Smooth muscle cell (in vitro differentiated cells): ENCODE results near the gene PMF1. TPM values are rescaled to one million over a fixed set of nuclear protein-coding genes. Genes with fewer than 3 reads are reported as not detected.

Source experiments
- DNase-seq: peaks from one replicate; lab custom pipeline; 2025; ENCODE audit not compliant: unreplicated experiment; lab: John Stamatoyannopoulos, UW
- H2AFZ ChIP-seq: fragments of 200-600 bp; sonication (generic); 2 replicates; pipeline ENCODE4 v1.6.0; 2016; ENCODE audit warnings: antibody characterized with exemption, low read depth, mild to moderate bottlenecking
- H3F3A ChIP-seq: fragments of 200-600 bp; sonication (generic); 2 replicates; pipeline ENCODE4 v1.6.0; 2017; ENCODE audit warnings: antibody characterized with exemption, low read depth
- H3K27ac ChIP-seq: fragments of 200-600 bp; sonication (generic); 2 replicates; pipeline ENCODE4 v1.5.1; 2016; ENCODE audit warnings: low read depth, mild to moderate bottlenecking
- H3K27me3 ChIP-seq: fragments of 200-600 bp; sonication (generic); 2 replicates; pipeline ENCODE4 v1.6.1; 2016; ENCODE audit warnings: low read depth, mild to moderate bottlenecking
- H3K36me3 ChIP-seq: fragments of 200-600 bp; sonication (generic); 2 replicates; pipeline ENCODE4 v1.5.1; 2016; ENCODE audit warnings: low read depth
- H3K4me1 ChIP-seq: fragments of 200-600 bp; sonication (generic); 2 replicates; pipeline ENCODE4 v1.5.1; 2016; ENCODE audit warnings: low read depth
- H3K4me2 ChIP-seq: fragments of 200-600 bp; sonication (generic); 2 replicates; pipeline ENCODE4 v1.6.0; 2016; ENCODE audit warnings: mild to moderate bottlenecking
- H3K4me3 ChIP-seq: fragments of 200-600 bp; sonication (generic); 2 replicates; pipeline ENCODE4 v1.5.1; 2016; ENCODE audit warnings: mild to moderate bottlenecking
- H3K79me2 ChIP-seq: fragments of 200-600 bp; sonication (generic); 2 replicates; pipeline ENCODE4 v1.6.0; 2016; ENCODE audit warnings: low read depth, mild to moderate bottlenecking
- H3K9ac ChIP-seq: fragments of 200-600 bp; sonication (generic); 2 replicates; pipeline ENCODE4 v1.6.0; 2016; ENCODE audit warnings: low read depth
- H3K9me3 ChIP-seq: fragments of 200-600 bp; sonication (generic); replicated peaks from 2 replicates; pipeline ENCODE4 v1.5.1; 2016; ENCODE audit warnings: low read depth
- H4K20me1 ChIP-seq: fragments of 200-600 bp; sonication (generic); 2 replicates; pipeline ENCODE4 v1.6.0; 2016; ENCODE audit warnings: low read depth
- CTCF ChIP-seq: fragments of 200-600 bp; sonication (generic); IDR thresholded peaks from 2 replicates; pipeline ENCODE4 v1.5.1; 2017; ENCODE audit warnings: borderline replicate concordance, mild to moderate bottlenecking, antibody characterized with exemption; ENCODE audit not compliant: insufficient read depth, poor library complexity, severe bottlenecking
- WGBS: methylation state at CpG from one replicate; pipeline ENCODE4 v1.1.7; 2016; ENCODE audit warnings: low lambda C conversion rate; 5-methylcytosine and 5-hydroxymethylcytosine counted together
- polyA plus RNA-seq: library from polyadenylated mRNA; unstranded; fragments of >200 nt; fragmentation: Nextera tagmentation; extraction: Ambion mirVana; gene quantifications from 2 replicates; pipeline ENCODE4 v1.2.1, GENCODE V29; 2016
- total RNA-seq: library from RNA; depleted of rRNA; stranded (reverse); fragments of >200 nt; gene quantifications from 2 replicates; pipeline ENCODE4 v1.2.3, GENCODE V29; 2014

The PMF1 gene
- total and polyA plus RNA-seq, 2 experiments from 2014 or later = 59.2 to 82.5 TPM

GRCh38 chr1:156232201-156232894 is 19.5 kb downstream of the PMF1 start:
- Histone ChIP-seq H3K27ac (no peak overlapping the region), H3K4me2 (no peak overlapping the region), H3K4me1 (no peaks in the 10 kb centered on the region), H3K4me3 (no peak overlapping the region), H3K79me2 (no peaks in the 10 kb centered on the region), H3K36me3 (no peaks in the 10 kb centered on the region), H3K9ac (no peak overlapping the region), H3F3A (no peaks in the 10 kb centered on the region), H2AFZ (no peak overlapping the region), H4K20me1 (no peaks in the 10 kb centered on the region), H3K9me3 (no peaks in the 10 kb centered on the region), H3K27me3 (no peaks in the 10 kb centered on the region)
- no peak for TF ChIP-seq CTCF
- no peak for DNase-seq
- 88% methylated on average over 12 of the region's 12 CpGs for WGBS

GRCh38 chr1:156233426-156234127 is 20.8 kb downstream of the PMF1 start:
- peak overlapping the region; percentile 96 for H3K27ac ChIP-seq
- H3K9me3 ChIP-seq = no peaks in the 10 kb centered on the region
- H3K27me3 ChIP-seq = no peaks in the 10 kb centered on the region
- TF ChIP-seq CTCF = no peak
- H4K20me1 ChIP-seq = no peaks in the 10 kb centered on the region
- H3K4me1 ChIP-seq = no peaks in the 10 kb centered on the region
- H3K4me2 ChIP-seq = peak overlapping the region; percentile 63
- no peaks in the 10 kb centered on the region for H3K79me2 ChIP-seq
- H3K4me3 ChIP-seq = no peak overlapping the region
- H3K9ac ChIP-seq = peak overlapping the region; percentile 79
- no peak overlapping the region for H2AFZ ChIP-seq
- no peak for DNase-seq
- no peaks in the 10 kb centered on the region for H3F3A ChIP-seq
- WGBS = 46% methylated on average over 5 of the region's 5 CpGs
- H3K36me3 ChIP-seq = no peaks in the 10 kb centered on the region

GRCh38 chr1:156236164-156236563 is 23.4 kb downstream of the PMF1 start:
- Histone ChIP-seq H3K27ac (no peak overlapping the region), H3K9me3 (no peaks in the 10 kb centered on the region), H4K20me1 (no peaks in the 10 kb centered on the region), H3F3A (no peaks in the 10 kb centered on the region), H3K4me2 (no peak overlapping the region), H3K4me1 (no peaks in the 10 kb centered on the region), H3K9ac (no peak overlapping the region), H3K4me3 (no peak overlapping the region), H2AFZ (no peak overlapping the region), H3K79me2 (no peaks in the 10 kb centered on the region), H3K36me3 (no peaks in the 10 kb centered on the region), H3K27me3 (no peaks in the 10 kb centered on the region)
- TF ChIP-seq CTCF = no peak
- WGBS = 96% methylated on average over 12 of the region's 12 CpGs
- DNase-seq = no peak

- Histone ChIP-seq H3F3A (no peaks in the 10 kb centered on the region), H3K9me3 (no peaks in the 10 kb centered on the region), H3K27me3 (no peaks in the 10 kb centered on the region), H3K4me2 (no peak overlapping the region), H4K20me1 (no peaks in the 10 kb centered on the region), H3K79me2 (no peaks in the 10 kb centered on the region), H3K4me1 (no peaks in the 10 kb centered on the region), H3K4me3 (no peak overlapping the region), H3K36me3 (no peaks in the 10 kb centered on the region), H3K27ac (no peak overlapping the region), H3K9ac (no peak overlapping the region), H2AFZ (no peak overlapping the region)
- TF ChIP-seq CTCF = no peak
- DNase-seq = no peak
- 97% methylated on average over 5 of the region's 5 CpGs for WGBS
Measured at GRCh38 chr1:156238248-156238647, 25.4 kb downstream of the PMF1 start.
